ENCODE data around the gene MRNIP. TPM values are rescaled to one million over a fixed set of nuclear protein-coding genes. Genes with fewer than 3 reads are reported as not detected.

The MRNIP gene
- total RNA-seq, 4 donors from 2014 or later: 17.9 to 50.6 (median 34.3) TPM

- 25% methylated on average over 2 of the region's 67 CpGs; no CpG with 5 or more reads in 1 of the 2 donors for WGBS, 2 donors (ENCODE audit: low coverage in 1 of 2)
- Histone ChIP-seq H3K36me3 (peaks cover 0 to 50% of the 10 kb centered on the region in 2 donors), H3K27me3 (no peaks in the 10 kb centered on the region), H3K9me3 (no peaks in the 10 kb centered on the region), H3K4me1 (peaks cover 0 to 64% (median 37%) of the 10 kb centered on the region in 3 donors), H3K27ac (peak overlapping the region in 1 of 4 donors; percentile 41), H3K4me3 (no peak overlapping the region)
- ATAC-seq: peak; percentile 38
- TF ChIP-seq POLR2A (IDR thresholded peaks at IDR 0.05) (no peak), EP300 (IDR thresholded peaks at IDR 0.05) (no peak), POLR2AphosphoS5 (IDR thresholded peaks at IDR 0.05) (peak; percentile 32)
- TF ChIP-seq, protein P1, sequence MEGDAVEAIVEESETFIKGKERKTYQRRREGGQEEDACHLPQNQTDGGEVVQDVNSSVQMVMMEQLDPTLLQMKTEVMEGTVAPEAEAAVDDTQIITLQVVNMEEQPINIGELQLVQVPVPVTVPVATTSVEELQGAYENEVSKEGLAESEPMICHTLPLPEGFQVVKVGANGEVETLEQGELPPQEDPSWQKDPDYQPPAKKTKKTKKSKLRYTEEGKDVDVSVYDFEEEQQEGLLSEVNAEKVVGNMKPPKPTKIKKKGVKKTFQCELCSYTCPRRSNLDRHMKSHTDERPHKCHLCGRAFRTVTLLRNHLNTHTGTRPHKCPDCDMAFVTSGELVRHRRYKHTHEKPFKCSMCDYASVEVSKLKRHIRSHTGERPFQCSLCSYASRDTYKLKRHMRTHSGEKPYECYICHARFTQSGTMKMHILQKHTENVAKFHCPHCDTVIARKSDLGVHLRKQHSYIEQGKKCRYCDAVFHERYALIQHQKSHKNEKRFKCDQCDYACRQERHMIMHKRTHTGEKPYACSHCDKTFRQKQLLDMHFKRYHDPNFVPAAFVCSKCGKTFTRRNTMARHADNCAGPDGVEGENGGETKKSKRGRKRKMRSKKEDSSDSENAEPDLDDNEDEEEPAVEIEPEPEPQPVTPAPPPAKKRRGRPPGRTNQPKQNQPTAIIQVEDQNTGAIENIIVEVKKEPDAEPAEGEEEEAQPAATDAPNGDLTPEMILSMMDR (IDR thresholded peaks at IDR 0.05): peak in 3 of 4 experiments; percentile 55 to 85 (median 58)
Observed at GRCh38 chr5:179801304-179802206, 57.1 kb downstream of the MRNIP start.

GRCh38 chr5:179800696-179801201, 57.9 kb downstream of the MRNIP start:
- H3K4me1 ChIP-seq: peaks cover 0 to 70% (median 37%) of the 10 kb centered on the region in 3 donors
- peaks cover 0 to 50% of the 10 kb centered on the region in 2 donors for H3K36me3 ChIP-seq
- H3K27ac ChIP-seq: no peak overlapping the region
- WGBS, 2 donors (ENCODE audit: low coverage in 1 of 2): 100% methylated on average over 2 of the region's 12 CpGs; no CpG with 5 or more reads in 1 of the 2 donors
- no peak overlapping the region for H3K4me3 ChIP-seq
- no peaks in the 10 kb centered on the region for H3K9me3 ChIP-seq
- TF ChIP-seq EP300 (IDR thresholded peaks at IDR 0.05) (no peak), POLR2A (IDR thresholded peaks at IDR 0.05) (no peak), POLR2AphosphoS5 (IDR thresholded peaks at IDR 0.05) (no peak)
- TF ChIP-seq, protein P1 (IDR thresholded peaks at IDR 0.05): no peak
- no peak for ATAC-seq
- H3K27me3 ChIP-seq: no peaks in the 10 kb centered on the region

- peaks cover 0 to 50% of the 10 kb centered on the region in 2 donors for H3K36me3 ChIP-seq
- no peaks in the 10 kb centered on the region for H3K9me3 ChIP-seq
- 95% methylated on average over 7 of the region's 21 CpGs; no CpG with 5 or more reads in 1 of the 2 donors for WGBS, 2 donors (ENCODE audit: low coverage in 1 of 2)
- H3K4me3 ChIP-seq: no peak overlapping the region
- TF ChIP-seq, protein P1 (IDR thresholded peaks at IDR 0.05): no peak
- no peak for TF ChIP-seq POLR2AphosphoS5 (IDR thresholded peaks at IDR 0.05)
- TF ChIP-seq POLR2A (IDR thresholded peaks at IDR 0.05): no peak
- no peak for TF ChIP-seq EP300 (IDR thresholded peaks at IDR 0.05)
- H3K4me1 ChIP-seq: peaks cover 0 to 70% (median 36%) of the 10 kb centered on the region in 3 donors
- no peak for ATAC-seq
- H3K27ac ChIP-seq: no peak overlapping the region
- H3K27me3 ChIP-seq: no peaks in the 10 kb centered on the region
Observed at GRCh38 chr5:179800071-179800695, 58.4 kb downstream of the MRNIP start.

GRCh38 chr5:179799644-179799973, 59.0 kb downstream of the MRNIP start:
- H3K4me1 ChIP-seq: peaks cover 0 to 70% (median 36%) of the 10 kb centered on the region in 3 donors
- H3K4me3 ChIP-seq: no peak overlapping the region
- H3K27ac ChIP-seq: no peak overlapping the region
- no peaks in the 10 kb centered on the region for H3K9me3 ChIP-seq
- no peak for TF ChIP-seq POLR2A (IDR thresholded peaks at IDR 0.05)
- TF ChIP-seq POLR2AphosphoS5 (IDR thresholded peaks at IDR 0.05): no peak
- TF ChIP-seq EP300 (IDR thresholded peaks at IDR 0.05): no peak
- TF ChIP-seq, protein P1 (IDR thresholded peaks at IDR 0.05): no peak
- WGBS, 2 donors (ENCODE audit: low coverage in 1 of 2): 33% methylated on average over 1 of the region's 5 CpGs; no CpG with 5 or more reads in 1 of the 2 donors
- no peaks in the 10 kb centered on the region for H3K27me3 ChIP-seq
- ATAC-seq: no peak
- peaks cover 0 to 50% of the 10 kb centered on the region in 2 donors for H3K36me3 ChIP-seq

Data from gastroesophageal sphincter (tissue), 4 donors.